ENCODE results near the gene PHLDB3. TPM values are rescaled to one million over a fixed set of nuclear protein-coding genes. Genes with fewer than 3 reads are reported as not detected.
"Not testable (repeated sequence)": the region's sequence is repeated elsewhere in the genome, so short reads cannot be mapped to it uniquely, and the experiment has no call there.

Gene PHLDB3
- total RNA-seq, 1 donor from 2014 or later, result 2.8 TPM

DNA sequence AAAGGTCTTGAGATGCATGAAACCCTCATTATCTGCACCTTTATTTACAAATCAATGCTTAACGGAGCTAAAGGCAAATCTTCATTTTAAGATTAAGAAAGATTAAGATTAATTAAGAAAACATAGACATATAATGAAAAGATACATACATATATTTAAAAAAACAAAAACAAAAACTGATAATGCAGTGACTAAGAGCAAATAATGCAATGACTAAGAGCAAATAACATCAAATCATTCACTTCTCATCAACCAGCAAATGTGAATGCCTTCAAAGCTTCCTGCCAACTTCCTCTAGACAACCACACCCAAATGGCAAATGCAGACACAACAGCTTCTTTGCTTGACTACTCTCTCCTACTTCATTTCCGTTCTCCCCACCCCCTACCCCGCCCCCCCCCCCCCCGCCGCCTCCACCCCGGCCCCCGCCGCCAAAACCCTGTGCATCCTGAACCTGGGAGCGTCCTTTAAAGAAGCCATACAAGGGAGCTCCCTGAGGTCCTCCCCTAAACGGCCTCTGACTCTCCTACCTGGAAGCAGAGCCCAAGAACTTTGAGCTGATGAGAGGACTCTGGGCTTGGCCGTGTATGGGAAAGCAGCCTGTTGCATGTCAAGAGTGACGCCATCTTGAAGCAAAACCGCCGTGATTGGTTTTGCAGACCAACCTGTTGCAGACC lies 65.4 kb downstream of the PHLDB3 start:
- DNase-seq, result no peak

DNA sequence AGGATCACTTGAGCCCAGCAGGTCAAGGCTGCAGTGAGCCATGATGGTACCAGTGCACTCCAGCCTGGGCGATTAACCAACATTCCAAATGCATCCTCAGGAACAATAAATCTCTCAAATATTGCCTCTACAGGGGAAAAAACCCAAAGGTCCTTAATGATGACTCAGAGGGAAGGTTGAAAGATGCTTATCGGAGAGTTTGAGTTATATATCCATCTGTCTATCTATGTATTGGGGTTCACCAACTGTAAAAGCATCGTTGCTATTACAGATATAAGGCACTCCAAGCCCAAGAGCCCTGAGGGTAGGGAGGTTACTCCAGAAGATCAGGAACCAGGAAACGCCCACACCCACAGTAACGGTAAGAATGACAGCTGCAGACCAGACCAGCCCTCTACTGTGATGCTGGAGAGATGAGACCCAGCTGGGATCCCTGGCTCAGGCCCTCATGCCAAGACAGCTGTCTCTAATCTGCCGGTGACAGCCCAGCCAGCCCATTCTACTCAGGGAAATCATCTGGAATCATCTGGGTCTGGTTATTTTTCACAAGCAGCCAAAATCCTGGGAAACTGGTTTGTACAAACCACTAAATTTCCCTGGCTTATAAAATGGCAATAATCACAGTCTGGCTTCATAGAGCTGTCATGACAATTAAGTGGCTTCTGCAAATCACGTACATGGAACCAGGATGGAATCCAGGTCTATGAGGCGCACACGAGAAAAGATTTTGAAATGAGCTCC lies 66.1 kb downstream of the PHLDB3 start:
- no peak for DNase-seq

DNA sequence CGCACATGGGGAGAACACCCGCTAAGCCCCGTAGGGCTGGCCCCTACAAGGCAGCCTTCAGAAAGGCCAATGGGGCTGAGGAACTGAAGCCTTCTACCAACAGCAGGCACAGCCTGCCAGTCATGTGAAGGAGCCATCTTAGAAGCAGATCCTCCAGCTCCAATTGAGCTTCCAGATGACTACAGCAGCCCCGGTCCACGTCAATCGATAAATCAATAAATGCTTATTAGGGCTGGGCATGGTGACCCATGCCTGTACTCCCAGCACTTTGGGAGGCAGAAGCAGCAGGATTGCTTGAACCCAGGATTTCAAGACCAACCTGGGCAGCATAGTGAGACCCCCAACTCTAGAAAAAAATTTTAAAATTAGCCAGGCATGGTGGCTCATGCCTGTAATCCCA lies 66.8 kb downstream of the PHLDB3 start:
- DNase-seq, result no peak

DNA sequence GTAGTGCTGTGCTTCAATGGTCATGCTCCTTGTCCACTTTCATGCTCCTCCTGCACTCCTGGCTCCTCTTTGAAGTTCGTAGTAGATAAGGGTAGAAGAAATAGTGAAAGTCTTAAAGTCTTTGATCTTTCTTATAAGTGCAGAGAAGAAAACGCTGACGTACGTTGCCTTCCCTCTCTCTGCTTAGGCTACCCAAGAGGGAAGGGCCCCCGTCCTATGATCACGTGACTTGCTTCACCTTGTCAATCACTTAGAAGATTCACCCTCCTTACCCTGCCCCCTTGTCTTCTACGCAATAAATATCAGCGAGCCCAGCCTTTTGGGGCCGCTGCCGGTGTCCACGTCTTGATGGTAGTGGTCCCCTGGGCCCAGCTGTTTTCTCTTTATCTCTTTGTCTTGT lies 67.3 kb downstream of the PHLDB3 start:
- not testable (repeated sequence) for DNase-seq

DNA sequence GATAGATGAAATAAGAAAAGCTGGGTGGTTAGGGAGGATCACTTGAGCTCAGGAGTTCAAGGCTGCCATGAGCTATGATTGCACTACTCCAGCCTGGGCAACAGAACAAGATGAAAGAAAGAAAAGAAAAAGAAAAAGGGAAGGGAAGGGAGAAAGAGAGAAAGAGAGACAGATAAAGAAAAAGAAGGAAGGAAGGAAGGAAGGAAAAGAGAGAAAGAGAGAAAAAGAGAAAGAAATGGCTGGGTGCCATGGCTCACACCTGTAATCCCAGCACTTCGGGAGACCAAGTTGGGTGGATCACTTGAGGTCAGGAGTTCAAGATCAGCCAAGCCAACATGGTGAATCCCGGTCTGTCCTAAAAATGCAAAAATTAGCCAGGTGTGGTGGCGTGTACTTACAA lies 68.8 kb downstream of the PHLDB3 start:
- DNase-seq, result no peak

GRCh38 chr19:43433689-43434088 lies 70.9 kb downstream of the PHLDB3 start:
- DNase-seq, result no peak

GRCh38 chr19:43433358-43433673 lies 71.2 kb downstream of the PHLDB3 start:
- DNase-seq, result no peak

DNA sequence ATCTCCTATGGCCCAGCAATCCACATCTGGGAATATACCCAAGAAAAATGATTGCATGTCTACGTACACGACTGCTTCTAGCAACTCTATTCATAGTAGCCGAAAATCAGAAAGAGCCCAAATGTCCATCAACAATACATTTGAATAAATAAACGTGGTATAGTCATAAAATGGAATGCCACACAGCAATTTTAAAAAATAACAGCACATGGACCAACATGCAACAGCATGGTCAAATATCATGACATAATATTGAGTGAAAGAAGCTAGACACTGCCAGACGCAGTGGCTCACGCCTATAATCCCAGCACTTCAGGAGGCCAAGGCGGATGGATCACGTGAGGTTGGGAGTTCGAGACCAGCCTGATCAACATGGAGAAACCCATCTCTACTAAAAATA lies 73.6 kb downstream of the PHLDB3 start:
- DNase-seq, result no peak

- DNase-seq, result no peak
Measured at GRCh38 chr19:43430142-43430710, 74.3 kb downstream of the PHLDB3 start.

DNA sequence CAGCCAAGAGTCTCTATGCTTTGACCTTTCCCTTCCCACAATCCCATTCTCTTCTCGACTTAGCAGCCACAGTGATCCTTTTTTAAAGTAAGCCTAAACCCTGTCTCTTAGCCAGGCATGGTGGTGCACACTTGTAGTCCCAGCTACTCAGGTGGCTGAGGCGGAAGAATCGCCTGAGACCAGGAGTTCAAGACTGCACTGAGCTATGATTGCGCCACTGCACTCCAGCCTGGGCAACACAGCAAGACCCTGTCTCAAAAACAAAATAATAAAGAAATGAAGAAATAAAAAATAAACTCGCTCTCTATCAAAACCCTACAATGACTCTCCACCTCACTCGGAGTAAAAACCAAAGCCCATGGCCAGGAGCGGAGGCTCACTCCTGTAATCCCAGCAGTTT lies 75.2 kb downstream of the PHLDB3 start:
- no peak for DNase-seq

GRCh38 chr19:43425567-43426392 lies 78.8 kb downstream of the PHLDB3 start:
- DNase-seq, result no peak

Other genes with a start within 250 kb of the PHLDB3 start
- gene PSG9, start 235.2 kb downstream of the PHLDB3 start, total RNA-seq, result not detected
- gene CD177, start 151.1 kb downstream of the PHLDB3 start, total RNA-seq, result 2.3 TPM
- not detected for gene TEX101, start 89.9 kb downstream of the PHLDB3 start, total RNA-seq
- gene LYPD3, start 39.1 kb downstream of the PHLDB3 start, total RNA-seq, result not detected
- gene ETHE1, start 22.5 kb upstream of the PHLDB3 start, total RNA-seq, result 16.8 TPM
- 0.62 TPM for gene ZNF575, start 28.4 kb upstream of the PHLDB3 start, total RNA-seq
- 12.8 TPM for gene XRCC1, start 70.8 kb upstream of the PHLDB3 start, total RNA-seq
- gene PINLYP, start 71.1 kb upstream of the PHLDB3 start, total RNA-seq, result 13.3 TPM
- 105 TPM for gene IRGQ, start 91.4 kb upstream of the PHLDB3 start, total RNA-seq
- 5.1 TPM for gene ZNF576, start 91.8 kb upstream of the PHLDB3 start, total RNA-seq
- gene SRRM5, start 107.3 kb upstream of the PHLDB3 start, total RNA-seq, result not detected
- gene ZNF428, start 114.9 kb upstream of the PHLDB3 start, total RNA-seq, result 111 TPM
- gene CADM4, start 135.1 kb upstream of the PHLDB3 start, total RNA-seq, result 98.4 TPM
- gene PLAUR, start 165.4 kb upstream of the PHLDB3 start, total RNA-seq, result 5.8 TPM
- not detected for gene IRGC, start 211.3 kb upstream of the PHLDB3 start, total RNA-seq

All from occipital lobe (tissue), 2 donors.